HUES48 (cell line): ENCODE measurements around the gene RPS3A.
"Not testable (repeated sequence)": the region's sequence is repeated elsewhere in the genome, so short reads cannot be mapped to it uniquely, and the experiment has no call there.

Experiments
- H3K27ac ChIP-seq: one replicate; pipeline ENCODE4 v1.7.0; 2013; ENCODE audit warnings: low read depth, low read length, inconsistent platforms
- H3K27me3 ChIP-seq: 2 replicates; pipeline ENCODE4 v1.6.1; 2013; ENCODE audit warnings: mild to moderate bottlenecking, low read length; ENCODE audit not compliant: control insufficient read depth, insufficient read depth
- H3K36me3 ChIP-seq: 2 replicates; pipeline ENCODE4 v1.6.1; 2013; ENCODE audit warnings: low read length; ENCODE audit not compliant: control insufficient read depth, insufficient read depth
- H3K4me1 ChIP-seq: 2 replicates; pipeline ENCODE4 v1.6.1; 2013; ENCODE audit warnings: mild to moderate bottlenecking, low read length; ENCODE audit not compliant: control insufficient read depth, insufficient read depth
- H3K4me3 ChIP-seq: 2 replicates; pipeline ENCODE4 v1.5.1; 2013; ENCODE audit warnings: mild to moderate bottlenecking, low read depth, low read length
- H3K9ac ChIP-seq: 2 replicates; pipeline ENCODE4 v1.6.1; 2013; ENCODE audit warnings: mild to moderate bottlenecking, low read depth, low read length, moderate library complexity
- H3K9me3 ChIP-seq: 2 replicates; pipeline ENCODE4 v1.6.1; 2013; ENCODE audit warnings: low read length; ENCODE audit not compliant: control insufficient read depth, insufficient read depth

Gene RPS3A

DNA sequence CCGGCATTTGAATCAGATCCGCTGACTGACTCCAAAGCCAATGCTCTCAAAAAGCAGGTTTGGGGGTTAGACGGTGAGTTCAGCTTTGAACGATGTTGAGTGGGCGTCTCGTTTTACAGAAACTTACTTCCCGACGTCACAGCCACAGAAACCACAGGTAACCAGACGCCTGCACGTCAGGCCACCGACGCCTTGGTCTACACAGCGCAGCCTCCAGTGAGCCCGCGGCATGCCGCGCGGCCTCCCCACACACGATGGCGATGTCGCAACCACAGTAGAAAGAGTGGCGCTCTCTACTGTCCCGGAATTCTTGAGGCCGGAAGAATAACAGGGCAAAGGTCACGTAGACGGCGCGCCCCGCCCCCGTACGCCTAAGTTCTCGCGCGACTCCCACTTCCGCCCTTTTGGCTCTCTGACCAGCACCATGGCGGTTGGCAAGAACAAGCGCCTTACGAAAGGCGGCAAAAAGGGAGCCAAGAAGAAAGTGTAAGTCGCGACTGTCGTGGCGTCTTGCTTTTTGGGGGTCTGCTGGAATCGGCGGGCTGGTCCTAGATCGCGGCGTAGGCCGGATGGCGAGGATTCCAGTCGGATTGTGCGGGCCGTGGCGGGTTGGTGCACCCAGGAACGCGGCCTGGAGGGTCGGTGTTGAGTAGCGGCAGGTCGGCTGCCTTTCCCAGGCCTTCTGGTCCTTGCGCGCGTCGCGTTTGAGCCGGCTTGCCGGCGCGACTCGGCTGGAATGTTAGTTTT, at the start of gene RPS3A:
RPS3A (plus strand) TSS at position 400 of the 747 bp plus-strand sequence; CDS start at position 425, 25 bp downstream.
- H3K27ac ChIP-seq: peak within 1 kb of the TSS; percentile 94
- H3K9me3 ChIP-seq: no peaks in the 10 kb centered on the region
- H3K27me3 ChIP-seq: no peaks in the 10 kb centered on the region
- H3K36me3 ChIP-seq: peaks cover 43% of the 10 kb centered on the region
- peak within 1 kb of the TSS; percentile 87 for H3K4me3 ChIP-seq
- H3K9ac ChIP-seq: peak within 1 kb of the TSS; percentile 99
- H3K4me1 ChIP-seq: peaks cover 10% of the 10 kb centered on the region

DNA sequence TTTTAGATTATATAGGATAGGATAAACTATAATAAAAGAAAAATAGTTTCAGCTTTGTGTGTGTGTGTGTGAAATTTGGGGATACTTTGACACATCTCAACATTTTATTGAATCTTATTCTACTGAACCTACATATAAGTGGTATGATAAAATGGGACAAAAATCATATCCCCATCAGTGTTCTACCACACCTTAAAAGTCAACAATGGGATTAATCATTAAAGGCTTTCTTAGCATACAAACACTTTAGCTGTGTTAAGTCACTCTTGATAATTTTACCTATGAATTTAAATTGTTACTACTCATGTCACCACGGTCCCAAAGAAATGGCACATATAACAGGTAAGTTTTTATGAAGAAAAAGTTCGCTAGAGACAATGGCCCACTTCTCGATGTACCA, 46.6 kb upstream of the RPS3A start:
- Histone ChIP-seq H3K27ac (no peak overlapping the region), H3K9ac (no peak overlapping the region), H3K27me3 (no peaks in the 10 kb centered on the region), H3K4me1 (peaks cover 10% of the 10 kb centered on the region; the same call in 1 of the 2 replicates), H3K9me3 (no peaks in the 10 kb centered on the region), H3K4me3 (no peak overlapping the region), H3K36me3 (no peaks in the 10 kb centered on the region)

DNA sequence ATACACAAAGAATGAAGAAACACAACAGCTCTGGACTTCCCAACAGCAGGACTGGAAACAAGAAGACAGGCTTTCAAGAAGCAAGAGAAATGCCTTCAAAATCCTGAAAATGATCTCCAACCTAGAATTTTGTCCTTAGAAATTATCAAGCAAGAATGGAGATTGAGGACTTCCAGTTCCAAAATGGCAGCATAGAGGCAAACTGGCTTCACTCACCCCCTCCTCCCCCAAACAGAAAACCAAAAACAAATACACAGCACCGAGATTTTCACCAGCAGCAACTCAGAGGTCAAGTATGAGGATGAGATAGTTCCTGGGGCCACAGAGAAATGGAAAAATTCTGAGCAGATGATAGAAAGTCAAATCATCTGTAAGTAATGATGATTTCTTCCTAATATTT, 43.9 kb upstream of the RPS3A start:
- Histone ChIP-seq H3K27me3 (no peaks in the 10 kb centered on the region), H3K36me3 (no peaks in the 10 kb centered on the region), H3K9ac (no peak overlapping the region), H3K4me1 (no peaks in the 10 kb centered on the region), H3K9me3 (no peaks in the 10 kb centered on the region), H3K27ac (no peak overlapping the region), H3K4me3 (no peak overlapping the region)

DNA sequence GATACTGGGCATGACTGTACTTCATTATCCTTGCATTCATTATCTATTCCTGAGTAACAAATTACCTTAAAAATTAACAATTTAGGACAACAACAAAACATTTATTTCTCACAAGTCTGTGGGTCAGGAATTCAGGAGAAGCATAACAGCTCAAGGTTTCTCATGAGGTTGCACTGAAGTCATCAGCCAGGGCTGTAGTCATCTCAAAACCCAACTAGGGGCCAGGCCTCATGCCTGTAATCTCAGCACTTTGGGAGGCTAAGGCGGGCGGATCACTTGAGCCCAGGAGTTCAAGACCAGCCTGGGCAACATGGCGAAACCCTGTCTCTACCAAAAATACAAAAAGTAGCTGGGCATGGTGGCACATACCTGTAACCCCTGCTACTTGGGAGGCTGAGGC, 36.3 kb upstream of the RPS3A start:
- H3K9ac ChIP-seq, H3K27ac ChIP-seq, H3K4me1 ChIP-seq, H3K4me3 ChIP-seq, H3K36me3 ChIP-seq, H3K27me3 ChIP-seq, H3K9me3 ChIP-seq: not testable (repeated sequence)

DNA sequence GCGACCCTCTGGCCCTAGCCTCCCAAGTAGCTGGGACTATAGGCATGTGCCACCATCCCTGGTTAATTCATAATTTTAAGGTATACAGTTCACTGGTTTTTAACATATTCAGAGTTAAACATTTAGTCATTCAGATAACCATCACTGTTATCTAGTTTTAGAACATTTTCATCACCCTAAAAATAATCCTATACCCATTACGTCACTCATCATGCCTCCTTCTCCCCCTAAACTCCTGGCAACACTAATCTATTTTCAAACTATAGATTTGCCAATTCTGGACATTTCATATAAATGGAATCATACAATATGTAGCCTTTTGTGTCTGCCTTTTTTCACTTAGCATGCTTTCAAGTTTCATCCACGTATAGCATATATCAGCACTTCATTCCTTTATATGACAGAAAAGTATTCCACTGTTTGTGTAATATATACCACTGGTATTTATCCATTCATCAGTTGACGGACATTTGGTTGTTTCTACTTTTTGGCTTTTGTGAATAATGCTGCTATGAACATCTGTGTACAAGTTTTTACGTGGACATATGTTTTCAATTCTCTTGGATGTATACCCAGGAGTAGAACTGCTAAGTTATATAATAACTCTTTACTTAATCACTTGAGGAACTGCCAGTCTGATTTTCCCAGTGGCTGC, 32.0 kb upstream of the RPS3A start:
- H3K27ac ChIP-seq: no peak overlapping the region
- H3K36me3 ChIP-seq: no peaks in the 10 kb centered on the region
- H3K9me3 ChIP-seq: no peaks in the 10 kb centered on the region
- H3K4me1 ChIP-seq: no peaks in the 10 kb centered on the region
- H3K27me3 ChIP-seq: no peaks in the 10 kb centered on the region
- H3K4me3 ChIP-seq: no peak overlapping the region
- H3K9ac ChIP-seq: no peak overlapping the region

- no peaks in the 10 kb centered on the region for H3K27me3 ChIP-seq
- no peak overlapping the region for H3K4me3 ChIP-seq
- no peak overlapping the region for H3K27ac ChIP-seq
- no peaks in the 10 kb centered on the region for H3K36me3 ChIP-seq
- H3K9me3 ChIP-seq: no peaks in the 10 kb centered on the region
- no peaks in the 10 kb centered on the region for H3K4me1 ChIP-seq
- H3K9ac ChIP-seq: no peak overlapping the region
Measured at GRCh38 chr4:151074416-151074916, 25.0 kb upstream of the RPS3A start.

GRCh38 chr4:151077978-151078377, 21.4 kb upstream of the RPS3A start:
- H3K27me3 ChIP-seq, H3K36me3 ChIP-seq, H3K9ac ChIP-seq, H3K4me1 ChIP-seq, H3K9me3 ChIP-seq, H3K4me3 ChIP-seq, H3K27ac ChIP-seq: not testable (repeated sequence)

- Histone ChIP-seq H3K27ac (no peak overlapping the region), H3K36me3 (no peaks in the 10 kb centered on the region), H3K9ac (no peak overlapping the region), H3K27me3 (no peaks in the 10 kb centered on the region), H3K4me3 (no peak overlapping the region), H3K4me1 (0 out of 2 replicates have a peak, but pooled peaks cover 3% of the 10 kb centered on the region), H3K9me3 (no peaks in the 10 kb centered on the region)
Measured at GRCh38 chr4:151087467-151087866, 12.0 kb upstream of the RPS3A start.

DNA sequence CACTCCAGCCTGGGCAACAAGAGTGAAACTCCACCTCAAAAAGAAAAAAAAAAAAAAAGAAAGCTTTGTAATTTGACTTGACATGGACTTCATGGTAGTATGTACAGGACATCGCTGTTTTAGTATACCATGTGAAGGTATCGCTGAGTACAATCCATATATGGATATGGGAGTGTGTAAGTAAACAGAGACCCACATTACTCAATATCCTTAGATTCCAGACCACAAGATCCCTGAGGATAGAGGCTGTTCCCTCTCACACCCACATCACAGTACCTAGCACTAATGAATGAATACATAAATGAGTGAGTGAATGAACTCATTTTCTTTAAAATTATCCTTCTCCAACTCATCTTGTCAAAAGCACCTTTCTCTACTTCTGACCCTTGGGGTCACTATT, 8.4 kb upstream of the RPS3A start:
- no peak overlapping the region for H3K4me3 ChIP-seq
- no peak overlapping the region for H3K27ac ChIP-seq
- H3K27me3 ChIP-seq: no peaks in the 10 kb centered on the region
- H3K9ac ChIP-seq: no peak overlapping the region
- 0 out of 2 replicates have a peak, but pooled peaks cover 3% of the 10 kb centered on the region for H3K4me1 ChIP-seq
- H3K36me3 ChIP-seq: no peaks in the 10 kb centered on the region
- H3K9me3 ChIP-seq: no peaks in the 10 kb centered on the region

DNA sequence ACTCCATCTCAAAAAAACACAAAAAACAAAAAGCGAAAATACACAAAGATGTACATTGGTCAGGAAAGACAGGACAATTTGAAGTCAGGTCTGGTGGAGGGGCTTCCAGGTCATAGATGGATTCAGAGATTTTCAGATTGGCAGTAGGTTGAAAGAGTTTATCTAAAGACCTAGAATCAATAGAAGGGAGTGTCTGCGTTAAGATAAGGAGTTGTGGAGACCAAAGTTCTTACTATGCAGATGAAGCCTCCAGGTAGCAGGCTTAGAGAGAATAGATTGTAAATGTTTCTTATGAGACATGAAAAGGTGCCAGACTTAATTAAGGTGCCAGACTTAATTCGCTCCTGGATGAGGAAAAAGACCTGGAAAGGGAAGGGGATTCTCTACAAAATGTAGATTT, 6.9 kb upstream of the RPS3A start:
- H3K9me3 ChIP-seq: no peaks in the 10 kb centered on the region
- H3K4me3 ChIP-seq: no peak overlapping the region
- no peaks in the 10 kb centered on the region for H3K4me1 ChIP-seq

GRCh38 chr4:151093203-151093602, 6.2 kb upstream of the RPS3A start:
- Histone ChIP-seq H3K36me3 (no peaks in the 10 kb centered on the region), H3K4me1 (no peaks in the 10 kb centered on the region), H3K4me3 (no peak overlapping the region), H3K27me3 (no peaks in the 10 kb centered on the region), H3K9ac (no peak overlapping the region), H3K27ac (no peak overlapping the region), H3K9me3 (no peaks in the 10 kb centered on the region)

More for the DNA sequence above, 6.9 kb upstream of the RPS3A start:
- H3K36me3 ChIP-seq: no peaks in the 10 kb centered on the region
- no peak overlapping the region for H3K27ac ChIP-seq
- H3K9ac ChIP-seq: no peak overlapping the region
- H3K27me3 ChIP-seq: no peaks in the 10 kb centered on the region
